ENCODE measurements around the gene FOXL3. TPM values are rescaled to one million over a fixed set of nuclear protein-coding genes. Genes with fewer than 3 reads are reported as not detected.

The FOXL3 gene
- total RNA-seq, 3 donors from 2014 or later = not detected

DNA sequence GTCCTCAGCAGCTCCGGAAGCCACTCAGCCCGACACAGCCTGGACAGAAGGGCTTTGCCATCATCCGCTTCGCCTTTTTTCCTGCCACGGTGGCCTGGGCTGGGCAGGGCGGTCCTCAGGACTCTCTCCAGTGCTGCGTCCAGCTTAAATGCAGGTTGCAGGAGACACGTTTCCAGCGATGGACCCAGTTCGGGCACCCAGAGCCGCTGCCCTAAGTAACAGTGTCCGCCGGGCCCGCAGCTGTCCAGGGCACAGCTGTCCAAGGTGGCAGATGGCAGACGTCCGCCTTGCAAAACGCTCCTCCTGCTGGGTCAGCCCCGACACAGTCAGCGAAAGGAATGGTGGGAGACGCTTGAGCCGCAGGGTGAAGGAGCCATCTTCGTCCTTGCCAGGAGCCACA, 37.0 kb upstream of the FOXL3 start:
- Histone ChIP-seq H3K27me3 (no peaks in the 10 kb centered on the region), H3K4me1 (no peaks in the 10 kb centered on the region), H3K27ac (no peak overlapping the region), H3K36me3 (peaks cover 13% of the 10 kb centered on the region), H3K4me3 (no peak overlapping the region), H3K9me3 (no peaks in the 10 kb centered on the region)
- intact Hi-C loops (cut with DNase I; ENCODE audit: low total_unique reads) = no loop called here
- TF ChIP-seq POLR2A (IDR thresholded peaks at IDR 0.05) (no peak), POLR2AphosphoS5 (IDR thresholded peaks at IDR 0.05) (no peak)
- TF ChIP-seq, protein P1, sequence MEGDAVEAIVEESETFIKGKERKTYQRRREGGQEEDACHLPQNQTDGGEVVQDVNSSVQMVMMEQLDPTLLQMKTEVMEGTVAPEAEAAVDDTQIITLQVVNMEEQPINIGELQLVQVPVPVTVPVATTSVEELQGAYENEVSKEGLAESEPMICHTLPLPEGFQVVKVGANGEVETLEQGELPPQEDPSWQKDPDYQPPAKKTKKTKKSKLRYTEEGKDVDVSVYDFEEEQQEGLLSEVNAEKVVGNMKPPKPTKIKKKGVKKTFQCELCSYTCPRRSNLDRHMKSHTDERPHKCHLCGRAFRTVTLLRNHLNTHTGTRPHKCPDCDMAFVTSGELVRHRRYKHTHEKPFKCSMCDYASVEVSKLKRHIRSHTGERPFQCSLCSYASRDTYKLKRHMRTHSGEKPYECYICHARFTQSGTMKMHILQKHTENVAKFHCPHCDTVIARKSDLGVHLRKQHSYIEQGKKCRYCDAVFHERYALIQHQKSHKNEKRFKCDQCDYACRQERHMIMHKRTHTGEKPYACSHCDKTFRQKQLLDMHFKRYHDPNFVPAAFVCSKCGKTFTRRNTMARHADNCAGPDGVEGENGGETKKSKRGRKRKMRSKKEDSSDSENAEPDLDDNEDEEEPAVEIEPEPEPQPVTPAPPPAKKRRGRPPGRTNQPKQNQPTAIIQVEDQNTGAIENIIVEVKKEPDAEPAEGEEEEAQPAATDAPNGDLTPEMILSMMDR (IDR thresholded peaks at IDR 0.05) = no peak
- no peak for DNase-seq (ENCODE audit: low spot score in 2 of 2)

DNA sequence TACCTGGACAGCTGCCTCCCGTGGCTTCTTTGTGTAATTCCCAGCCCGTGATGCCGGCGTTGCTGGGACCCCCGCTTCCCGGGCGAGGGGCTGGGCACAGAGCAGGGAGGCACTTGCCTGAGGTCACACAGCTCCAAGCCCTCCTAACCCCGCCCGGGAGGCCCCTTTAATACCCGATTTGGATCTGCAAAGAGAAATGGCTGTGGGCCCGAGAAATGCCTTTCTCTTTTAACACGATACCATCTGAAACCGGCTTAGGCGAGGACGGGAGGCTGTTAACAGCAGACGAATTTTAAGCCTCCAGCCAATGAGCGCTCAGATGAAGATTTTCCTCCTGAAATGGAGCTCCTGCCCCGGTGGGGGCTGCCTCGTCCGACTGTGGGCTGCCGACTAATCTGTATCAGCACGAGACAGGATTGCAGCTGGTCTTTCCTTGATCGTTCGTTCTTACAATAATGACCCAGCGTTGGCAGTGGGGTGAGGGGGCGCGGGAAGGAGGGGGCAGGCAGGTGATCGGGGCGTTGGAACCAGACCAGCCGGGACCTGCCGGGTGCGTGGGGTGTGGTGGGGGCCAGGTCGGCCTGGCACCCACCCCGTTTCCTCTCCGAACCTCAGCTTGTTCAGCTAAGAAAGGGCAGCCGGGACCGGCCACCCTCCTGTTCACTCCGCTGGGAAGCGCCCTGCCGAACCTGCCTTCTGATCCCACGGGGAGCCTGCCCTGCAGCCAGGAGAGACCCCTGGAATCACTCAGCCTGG, 36.2 kb upstream of the FOXL3 start:
- Histone ChIP-seq H3K36me3 (peaks cover 16% of the 10 kb centered on the region), H3K27me3 (no peaks in the 10 kb centered on the region), H3K27ac (no peak overlapping the region), H3K4me1 (no peaks in the 10 kb centered on the region), H3K4me3 (no peak overlapping the region), H3K9me3 (no peaks in the 10 kb centered on the region)
- DNase-seq (ENCODE audit: low spot score in 2 of 2) = no peak
- TF ChIP-seq POLR2AphosphoS5 (IDR thresholded peaks at IDR 0.05) = no peak
- TF ChIP-seq, protein P1 (IDR thresholded peaks at IDR 0.05) = no peak
- no peak for TF ChIP-seq POLR2A (IDR thresholded peaks at IDR 0.05)
- intact Hi-C loops (cut with DNase I; ENCODE audit: low total_unique reads) = no loop called here

- H3K36me3 ChIP-seq = peaks cover 21% of the 10 kb centered on the region
- no peak overlapping the region for H3K27ac ChIP-seq
- no peaks in the 10 kb centered on the region for H3K9me3 ChIP-seq
- DNase-seq (ENCODE audit: low spot score in 2 of 2) = no peak
- intact Hi-C loops (cut with DNase I; ENCODE audit: low total_unique reads) = no loop called here
- H3K4me3 ChIP-seq = no peak overlapping the region
- no peaks in the 10 kb centered on the region for H3K4me1 ChIP-seq
- TF ChIP-seq POLR2AphosphoS5 (IDR thresholded peaks at IDR 0.05) (no peak), POLR2A (IDR thresholded peaks at IDR 0.05) (no peak)
- TF ChIP-seq, protein P1 (IDR thresholded peaks at IDR 0.05) = no peak
- H3K27me3 ChIP-seq = no peaks in the 10 kb centered on the region
Measured at GRCh38 chr7:254337-255037, 35.5 kb upstream of the FOXL3 start.

- intact Hi-C loops (cut with DNase I; ENCODE audit: low total_unique reads) = no loop called here
Measured at GRCh38 chr7:255038-255435, 34.9 kb upstream of the FOXL3 start.

More at GRCh38 chr7:255038-255435, 34.9 kb upstream of the FOXL3 start:
- DNase-seq (ENCODE audit: low spot score in 2 of 2) = no peak
- no peak for TF ChIP-seq POLR2A (IDR thresholded peaks at IDR 0.05)
- no peak for TF ChIP-seq POLR2AphosphoS5 (IDR thresholded peaks at IDR 0.05)
- TF ChIP-seq, protein P1 (IDR thresholded peaks at IDR 0.05) = no peak
- Histone ChIP-seq H3K4me3 (no peak overlapping the region), H3K9me3 (no peaks in the 10 kb centered on the region), H3K27me3 (no peaks in the 10 kb centered on the region), H3K4me1 (no peaks in the 10 kb centered on the region), H3K27ac (no peak overlapping the region), H3K36me3 (peaks cover 26% of the 10 kb centered on the region)

Measured in breast epithelium (tissue), 4 donors.